Transverse colon (tissue), 4 donors: ENCODE results near the gene TMEM74B. TPM values are rescaled to one million over a fixed set of nuclear protein-coding genes. Genes with fewer than 3 reads are reported as not detected.

Experiments used
- DNase-seq: peaks from one replicate; pipeline ENCODE4 v3.0.0-alpha.2; 2019
- H3K27ac ChIP-seq, 4 donors: fragments of 200-600 bp; sonication (generic); 2 replicates each; pipeline ENCODE4 v1.5.1; 2016 to 2018; ENCODE audit warnings: inconsistent platforms in 4 of 4
- H3K27me3 ChIP-seq: fragments of 200-600 bp; sonication (generic); 2 replicates; pipeline ENCODE4 v1.5.1; 2017; ENCODE audit warnings: inconsistent platforms
- H3K36me3 ChIP-seq, 4 donors: fragments of 200-600 bp; sonication (generic); 2 replicates each; pipeline ENCODE4 v1.5.1; 2017 to 2019; ENCODE audit warnings: inconsistent platforms in 4 of 4
- H3K4me1 ChIP-seq, 4 donors: fragments of 200-600 bp; sonication (generic); 2 replicates each; pipeline ENCODE4 v1.5.1; 2017 to 2020; ENCODE audit warnings: inconsistent platforms in 4 of 4
- H3K4me3 ChIP-seq, 4 donors: fragments of 200-600 bp; sonication (generic); 1 replicate in 1 of 4; 2 replicates in 3 of 4; pipeline versions ENCODE4 v1.5.1 to v1.6.1; 2017 to 2019; ENCODE audit warnings: inconsistent platforms in 4 of 4
- H3K9me3 ChIP-seq, 2 donors: fragments of 200-600 bp; sonication (generic); 2 replicates each; pipeline ENCODE4 v1.5.1; 2017 to 2019; ENCODE audit warnings: inconsistent platforms in 2 of 2
- CTCF ChIP-seq, 5 experiments: fragments of 200-600 bp in 3 of 5; fragments of 450-650 bp in 2 of 5; sonication (generic) in 3 of 5; IDR thresholded peaks; 1 replicate in 2 of 5; 2 replicates in 3 of 5; pipeline ENCODE4 v1.5.1; 2016 to 2017; ENCODE audit warnings: antibody characterized with exemption in 5 of 5, inconsistent platforms in 3 of 5, mild to moderate bottlenecking in 2 of 5, moderate library complexity in 1 of 5
- EP300 ChIP-seq: sonication (generic); formaldehyde crosslinking; IDR thresholded peaks from one replicate; pipeline ENCODE4 v1.6.1; 2017; ENCODE audit warnings: antibody characterized with exemption, low read depth
- POLR2A ChIP-seq: fragments of 450-650 bp; IDR thresholded peaks from one replicate; pipeline ENCODE4 v1.6.1; 2016; ENCODE audit warnings: antibody characterized with exemption, mild to moderate bottlenecking, moderate library complexity
- POLR2AphosphoS5 ChIP-seq, 3 donors: sonication (generic); formaldehyde crosslinking; IDR thresholded peaks; one replicate each; pipeline ENCODE4 v1.6.1; 2016; ENCODE audit warnings: antibody characterized with exemption in 3 of 3
- WGBS, 2 donors: methylation state at CpG; one replicate each; pipeline ENCODE4 v1.1.5; 2018; ENCODE audit warnings: low coverage in 1 of 2; 5-methylcytosine and 5-hydroxymethylcytosine counted together
- in situ Hi-C, 4 donors: fragments of 200-750 bp; cut with MboI; loops; one replicate each; pipeline versions ENCODE4 v1.15.0 to v1.15.1; 2017; ENCODE audit warnings: low sequenced_read_pairs in 3 of 4, low pct_ligation_motif_present in 1 of 4, low pct_unique_long_range_greater_than_20kb in 1 of 4
- intact Hi-C: fragments of 100-400 bp; cut with DNase I; formaldehyde crosslinking; loops from one replicate; pipeline ENCODE4 v1.15.1; 2023; ENCODE audit warnings: low total_unique reads
- total RNA-seq, 4 donors: library from RNA; depleted of rRNA; stranded (reverse); fragments of >200 nt; gene quantifications; one replicate each; pipeline ENCODE4 v1.1.0, GENCODE V29; 2016

Gene TMEM74B
- total RNA-seq, 4 donors from 2014 or later, result 0.96 to 10.5 (median 4.0) TPM; not detected in 1

- DNase-seq, result no peak
- intact Hi-C loops (no loop called here), in situ Hi-C loops (no loop called here)
- Histone ChIP-seq H3K9me3 (no peaks in the 10 kb centered on the region), H3K36me3 (peaks cover 0 to 60% (median 17%) of the 10 kb centered on the region in 4 donors), H3K4me3 (no peak overlapping the region), H3K27ac (no peak overlapping the region), H3K27me3 (no peaks in the 10 kb centered on the region), H3K4me1 (no peaks in the 10 kb centered on the region)
- TF ChIP-seq POLR2AphosphoS5 (IDR thresholded peaks at IDR 0.05) (no peak), POLR2A (no peak), EP300 (no peak)
- 93% methylated on average over 7 of the region's 7 CpGs; no CpG with 5 or more reads in 1 of the 2 donors for WGBS, 2 donors
Measured at GRCh38 chr20:1164871-1165270, 19.9 kb downstream of the TMEM74B start.

GRCh38 chr20:1163653-1164052, 21.1 kb downstream of the TMEM74B start:
- Histone ChIP-seq H3K9me3 (no peaks in the 10 kb centered on the region), H3K4me1 (no peaks in the 10 kb centered on the region), H3K27me3 (no peaks in the 10 kb centered on the region), H3K36me3 (peaks cover 0 to 49% (median 14%) of the 10 kb centered on the region in 4 donors), H3K4me3 (no peak overlapping the region), H3K27ac (no peak overlapping the region)
- intact Hi-C loops (no loop called here), in situ Hi-C loops (no loop called here)
- no peak for TF ChIP-seq POLR2A
- no peak for TF ChIP-seq EP300
- no peak for TF ChIP-seq CTCF (IDR thresholded peaks at IDR 0.05)
- TF ChIP-seq POLR2AphosphoS5 (IDR thresholded peaks at IDR 0.05), result no peak
- WGBS, 2 donors, result 82 to 100% methylated on average over 1 to 2 of the region's 2 CpGs
- DNase-seq, result no peak

- DNase-seq, result no peak
- no peaks in the 10 kb centered on the region for H3K4me1 ChIP-seq
- TF ChIP-seq CTCF (IDR thresholded peaks at IDR 0.05) (no peak), EP300 (no peak), POLR2AphosphoS5 (IDR thresholded peaks at IDR 0.05) (no peak), POLR2A (no peak)
- intact Hi-C loops, result no loop called here
- 90% methylated on average over 6 of the region's 6 CpGs; no CpG with 5 or more reads in 1 of the 2 donors for WGBS, 2 donors
- H3K9me3 ChIP-seq, result no peaks in the 10 kb centered on the region
- no peaks in the 10 kb centered on the region for H3K27me3 ChIP-seq
- in situ Hi-C loops, result no loop called here
- no peak overlapping the region for H3K4me3 ChIP-seq
- H3K36me3 ChIP-seq, result peaks cover 0 to 43% (median 12%) of the 10 kb centered on the region in 4 donors
- H3K27ac ChIP-seq, result no peak overlapping the region
Measured at GRCh38 chr20:1163105-1163504, 21.7 kb downstream of the TMEM74B start.

- no peak overlapping the region for H3K27ac ChIP-seq
- H3K27me3 ChIP-seq, result no peaks in the 10 kb centered on the region
- no peak for DNase-seq
- in situ Hi-C loops, result no loop called here
- H3K4me1 ChIP-seq, result no peaks in the 10 kb centered on the region
- intact Hi-C loops, result no loop called here
- H3K9me3 ChIP-seq, result no peaks in the 10 kb centered on the region
- no peak for TF ChIP-seq CTCF (IDR thresholded peaks at IDR 0.05)
- no peak for TF ChIP-seq POLR2A
- TF ChIP-seq EP300, result no peak
- no peak for TF ChIP-seq POLR2AphosphoS5 (IDR thresholded peaks at IDR 0.05)
- 98% methylated on average over 12 of the region's 12 CpGs; no CpG with 5 or more reads in 1 of the 2 donors for WGBS, 2 donors
- peaks cover 0 to 34% (median 12%) of the 10 kb centered on the region in 4 donors for H3K36me3 ChIP-seq
- H3K4me3 ChIP-seq, result no peak overlapping the region
Measured at GRCh38 chr20:1160991-1161390, 23.8 kb downstream of the TMEM74B start.

GRCh38 chr20:1160496-1160895, 24.3 kb downstream of the TMEM74B start:
- H3K4me1 ChIP-seq, result no peaks in the 10 kb centered on the region
- TF ChIP-seq EP300 (no peak), POLR2A (no peak), POLR2AphosphoS5 (IDR thresholded peaks at IDR 0.05) (no peak), CTCF (IDR thresholded peaks at IDR 0.05) (no peak)
- H3K27me3 ChIP-seq, result no peaks in the 10 kb centered on the region
- H3K36me3 ChIP-seq, result peaks cover 0 to 34% (median 12%) of the 10 kb centered on the region in 4 donors
- no peak for DNase-seq
- in situ Hi-C loops (no loop called here), intact Hi-C loops (no loop called here)
- no peak overlapping the region for H3K27ac ChIP-seq
- H3K9me3 ChIP-seq, result no peaks in the 10 kb centered on the region
- 98 to 100% methylated on average over 4 to 10 of the region's 10 CpGs for WGBS, 2 donors
- no peak overlapping the region for H3K4me3 ChIP-seq
